Erythroblast (primary cell): ENCODE measurements around the gene DNAJC11.

Experiments
- DNase-seq, 2 experiments: peaks; one replicate each; lab custom pipeline; 2025; lab: John Stamatoyannopoulos, UW
- GATA1 ChIP-seq: IDR thresholded peaks from 2 replicates; pipeline ENCODE4 v1.6.1; 2011; ENCODE audit warnings: low read depth, mild to moderate bottlenecking, control low read depth, low read length, moderate library complexity
- POLR2A ChIP-seq: IDR thresholded peaks from 2 replicates; pipeline ENCODE4 v1.6.1; 2011; ENCODE audit warnings: mild to moderate bottlenecking, low read length

The DNAJC11 gene

GRCh38 chr1:6628971-6629479 is 72.6 kb downstream of the DNAJC11 start:
- DNase-seq = no peak
- TF ChIP-seq POLR2A (no peak), GATA1 (no peak)

- DNase-seq = no peak
- TF ChIP-seq GATA1 = no peak
- no peak for TF ChIP-seq POLR2A
Measured at GRCh38 chr1:6627841-6628545, 73.6 kb downstream of the DNAJC11 start.

GRCh38 chr1:6627031-6627430 is 74.6 kb downstream of the DNAJC11 start:
- no peak for DNase-seq
- TF ChIP-seq GATA1 (no peak), POLR2A (no peak)

- no peak for TF ChIP-seq POLR2A
- TF ChIP-seq GATA1 = no peak
- peak; percentile 65 to 70 for DNase-seq
Measured at GRCh38 chr1:6625584-6626149, 75.9 kb downstream of the DNAJC11 start.

DNA sequence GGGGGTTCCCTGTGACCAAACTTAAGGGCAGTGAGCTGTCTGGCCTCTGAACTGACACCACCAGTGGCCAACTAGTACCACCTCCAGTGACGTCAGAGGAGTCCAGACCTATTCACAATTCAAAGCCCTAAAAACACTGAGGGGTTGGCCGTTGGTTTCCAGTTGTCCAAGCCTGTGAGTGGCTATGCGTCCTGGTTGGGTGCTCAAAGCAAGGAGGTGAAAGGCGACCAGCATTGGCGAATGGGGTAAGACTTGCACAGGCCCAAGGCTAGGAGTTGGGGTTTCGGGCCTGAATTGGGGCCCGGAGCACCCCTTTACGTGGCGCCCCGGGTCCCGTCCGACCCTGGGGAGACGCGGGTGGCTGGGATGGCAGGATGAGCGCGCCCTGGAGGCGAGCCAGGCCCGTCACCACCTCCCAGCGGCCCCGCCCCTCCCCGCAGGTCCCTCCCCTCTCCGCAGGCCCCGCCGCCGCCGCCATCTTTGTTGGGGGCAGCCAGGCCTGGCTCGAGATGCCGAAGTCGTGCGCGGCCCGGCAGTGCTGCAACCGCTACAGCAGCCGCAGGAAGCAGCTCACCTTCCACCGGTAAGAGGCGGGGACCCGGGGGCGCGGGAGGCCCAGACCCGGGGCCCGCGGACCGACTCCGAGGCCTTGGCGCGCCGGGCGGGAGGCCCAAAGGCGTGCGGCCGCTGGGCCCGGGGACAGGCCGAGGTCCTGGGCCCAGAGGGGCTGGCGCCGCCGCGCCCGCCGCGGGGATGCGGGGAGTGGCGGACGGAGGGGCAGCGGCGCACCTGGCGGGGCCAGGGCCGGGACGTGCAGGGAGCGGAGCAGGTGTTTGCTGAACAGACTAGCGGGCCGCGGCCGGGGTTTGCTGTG is 76.7 kb downstream of the DNAJC11 start, which contains the start of gene THAP3:
Gene THAP3, plus strand, starts transcription at position 159 of the 874 bp plus-strand sequence. Its CDS starts 351 bp downstream, at position 510.
- DNase-seq = peak; percentile 91 to 95

DNA sequence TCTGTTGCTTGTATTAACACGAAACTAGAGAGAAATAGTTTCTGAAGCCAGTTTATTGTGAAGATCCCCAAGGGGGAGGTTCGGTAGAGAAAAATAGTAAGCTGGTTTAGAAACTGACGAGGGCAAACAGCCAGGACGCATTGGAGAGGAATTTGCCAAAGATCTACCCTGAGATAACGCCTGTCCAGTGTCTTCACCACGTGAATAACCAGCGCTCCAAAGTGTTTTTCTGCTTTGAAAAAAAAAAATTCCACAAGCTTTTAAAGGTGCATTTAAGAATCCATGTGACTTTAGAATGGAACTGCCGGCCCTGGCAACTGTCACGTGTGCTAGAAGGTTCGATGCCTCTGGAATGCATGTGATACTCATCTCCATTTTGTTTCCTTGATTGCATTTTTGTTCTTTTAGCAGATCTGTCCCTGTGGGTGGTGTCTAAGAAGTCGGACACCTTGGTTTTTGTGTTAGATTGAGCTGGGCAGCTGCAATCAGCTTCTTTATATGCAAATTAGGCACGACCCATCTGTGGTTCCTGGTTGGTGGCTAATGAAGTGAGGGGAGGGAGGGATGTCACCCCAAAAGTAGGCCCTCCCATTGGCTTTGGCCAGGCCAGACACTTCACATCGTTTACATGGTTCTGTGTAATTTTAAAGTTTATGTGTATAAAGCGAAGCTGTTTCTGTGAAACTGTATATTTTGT is 78.2 kb downstream of the DNAJC11 start:
- no peak for DNase-seq
- no peak for TF ChIP-seq POLR2A
- TF ChIP-seq GATA1 = no peak

More for the DNA sequence above, 76.7 kb downstream of the DNAJC11 start, which contains the start of gene THAP3:
- TF ChIP-seq GATA1 (no peak), POLR2A (no peak)

DNA sequence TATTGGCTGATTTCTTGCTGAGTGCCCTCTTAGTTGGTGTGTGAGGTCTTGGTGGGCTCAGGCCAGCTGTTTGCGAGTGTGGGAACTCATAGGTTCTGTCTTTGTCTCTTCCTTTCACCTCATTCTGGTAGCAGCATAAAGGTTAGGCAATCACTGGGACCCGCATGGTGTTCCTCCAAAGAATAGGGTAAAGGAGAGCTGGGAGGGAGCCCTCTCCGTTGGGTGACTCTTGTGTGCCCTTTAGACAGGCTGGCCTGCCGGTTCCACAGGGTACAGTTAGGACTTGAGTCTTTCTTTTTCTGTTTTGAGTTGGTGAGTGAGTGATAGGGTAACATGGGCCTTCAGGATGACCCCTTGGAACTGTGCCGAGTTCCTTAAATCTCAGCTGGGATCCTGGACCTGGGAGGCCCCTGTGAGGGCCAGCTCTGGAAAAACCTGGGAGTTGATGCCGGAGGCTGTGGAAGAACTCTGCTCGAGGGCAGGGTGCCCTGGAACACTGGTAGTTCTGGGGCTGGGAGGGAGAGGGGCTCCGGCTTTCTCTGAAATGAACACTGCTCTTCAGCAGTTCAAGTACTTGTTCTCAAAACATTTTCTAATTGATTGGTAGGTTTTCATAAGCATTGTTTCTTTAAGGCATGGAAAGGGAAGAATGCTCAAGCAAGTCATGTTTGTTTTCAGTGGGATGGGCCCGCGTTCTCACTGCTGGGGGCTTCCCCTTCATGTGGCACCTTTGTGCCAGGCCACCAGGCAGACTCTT is 79.0 kb downstream of the DNAJC11 start:
- no peak for TF ChIP-seq POLR2A
- no peak for TF ChIP-seq GATA1
- DNase-seq = no peak

DNA sequence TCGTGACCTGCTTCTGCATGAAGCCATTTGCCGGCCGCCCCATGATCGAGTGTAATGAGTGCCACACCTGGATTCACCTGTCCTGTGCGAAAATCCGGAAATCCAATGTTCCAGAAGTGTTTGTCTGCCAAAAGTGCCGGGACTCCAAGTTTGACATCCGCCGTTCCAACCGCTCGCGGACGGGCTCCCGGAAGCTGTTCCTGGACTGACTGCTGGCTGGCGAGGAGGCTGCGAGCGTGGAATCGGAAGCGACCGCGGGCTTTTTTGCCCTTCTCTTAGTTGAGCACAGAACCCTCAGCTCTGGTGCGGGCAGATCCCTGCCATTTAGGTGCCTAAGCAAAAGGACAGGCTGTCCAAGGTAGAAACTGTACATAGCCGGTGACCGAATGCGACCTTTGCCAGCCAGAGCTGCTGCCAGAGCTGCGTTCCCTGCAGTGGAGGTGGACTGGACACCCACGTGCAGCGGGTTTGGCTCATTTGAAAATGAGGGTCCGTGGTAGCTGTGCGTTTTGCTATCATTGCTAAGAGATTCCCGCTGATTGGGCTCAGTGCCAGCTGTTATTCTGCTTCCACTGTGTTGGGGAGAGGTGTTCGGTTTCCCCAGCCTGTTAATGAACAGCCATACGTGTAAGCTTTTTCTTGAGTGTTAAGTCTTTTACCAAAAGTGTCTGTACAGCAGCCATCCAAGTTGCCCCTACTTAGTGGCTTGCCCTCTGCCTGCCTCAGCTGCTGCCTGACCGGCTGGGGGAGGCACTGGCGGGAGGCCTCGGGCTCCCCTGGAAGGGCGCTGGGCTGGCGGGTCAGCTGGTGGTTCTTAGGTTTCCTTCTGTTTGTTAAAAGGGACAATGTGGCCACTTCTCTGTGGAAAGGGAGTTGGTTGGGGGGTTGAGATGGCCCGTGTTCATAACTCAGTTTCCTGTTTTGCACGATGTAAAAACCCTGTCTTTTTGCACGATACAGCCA is 79.9 kb downstream of the DNAJC11 start:
- DNase-seq = no peak
- TF ChIP-seq POLR2A (no peak), GATA1 (no peak)

DNA sequence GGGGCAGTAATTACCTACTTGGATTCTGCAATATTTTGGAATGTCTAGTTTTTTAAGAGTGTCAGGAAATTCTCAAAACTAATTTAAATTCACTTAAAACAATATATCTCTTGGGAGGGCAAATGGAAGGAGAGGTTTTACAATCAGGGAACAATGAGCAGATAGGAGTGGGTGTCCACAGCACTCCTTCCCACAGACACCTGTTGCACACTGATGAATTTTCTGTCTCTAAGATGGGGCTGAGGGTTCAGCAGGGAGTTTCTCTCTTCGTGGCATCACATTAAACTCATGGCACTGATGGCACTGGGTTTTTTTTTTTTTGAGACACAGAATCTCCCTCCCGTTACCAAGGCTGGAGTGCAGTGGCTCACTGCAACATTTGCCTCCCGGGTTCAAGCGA is 82.6 kb downstream of the DNAJC11 start:
- TF ChIP-seq POLR2A (no peak), GATA1 (no peak)
- DNase-seq = no peak

GRCh38 chr1:6614929-6615785 is 86.5 kb downstream of the DNAJC11 start:
- no peak for DNase-seq
- TF ChIP-seq GATA1 (no peak), POLR2A (no peak)
